Gastroesophageal sphincter (tissue), 4 donors: ENCODE data around the gene PID1. TPM values are rescaled to one million over a fixed set of nuclear protein-coding genes. Genes with fewer than 3 reads are reported as not detected.

Experiments
- ATAC-seq: fragments of 150-250 bp; one replicate; pipeline ENCODE4 v1.9.1; 2016; ENCODE audit warnings: mild to moderate bottlenecking, moderate library complexity
- H3K27ac ChIP-seq, 4 donors: fragments of 200-600 bp; sonication (generic) in 3 of 4; 1 replicate in 3 of 4; 2 replicates in 1 of 4; pipeline ENCODE4 v1.5.1; 2016 to 2019
- H3K27me3 ChIP-seq: fragments of 200-600 bp; sonication (generic); one replicate; pipeline ENCODE4 v1.5.1; 2019
- H3K36me3 ChIP-seq, 2 donors: fragments of 200-600 bp; sonication (generic); one replicate each; pipeline ENCODE4 v1.5.1; 2019; ENCODE audit warnings: control low read depth in 1 of 2
- H3K4me1 ChIP-seq, 3 donors: fragments of 200-600 bp; sonication (generic); 1 replicate in 2 of 3; 2 replicates in 1 of 3; pipeline ENCODE4 v1.5.1; 2016 to 2019; ENCODE audit warnings: control low read depth in 2 of 3
- H3K4me3 ChIP-seq, 2 donors: fragments of 200-600 bp; sonication (generic); one replicate each; pipeline ENCODE4 v1.5.1; 2019; ENCODE audit warnings: mild to moderate bottlenecking in 1 of 2, moderate library complexity in 1 of 2
- H3K9me3 ChIP-seq, 3 donors: fragments of 200-600 bp; sonication (generic); one replicate each; pipeline ENCODE4 v1.5.1; 2017 to 2019; ENCODE audit warnings: control low read depth in 2 of 3
- CTCF ChIP-seq, 4 experiments: fragments of 200-600 bp in 2 of 4; fragments of 450-650 bp in 2 of 4; sonication (generic) in 1 of 4; IDR thresholded peaks; one replicate each; pipeline ENCODE4 v1.5.1; 2017 to 2019; ENCODE audit warnings: antibody characterized with exemption in 4 of 4, mild to moderate bottlenecking in 2 of 4, moderate library complexity in 2 of 4
- EP300 ChIP-seq: sonication (generic); formaldehyde crosslinking; IDR thresholded peaks from one replicate; pipeline ENCODE4 v1.6.1; 2017; ENCODE audit warnings: antibody characterized with exemption, mild to moderate bottlenecking
- POLR2A ChIP-seq, 2 donors: fragments of 450-650 bp; IDR thresholded peaks; one replicate each; pipeline ENCODE4 v1.6.1; 2017; ENCODE audit warnings: antibody characterized with exemption in 2 of 2, mild to moderate bottlenecking in 2 of 2, moderate library complexity in 1 of 2
- POLR2AphosphoS5 ChIP-seq: sonication (generic); formaldehyde crosslinking; IDR thresholded peaks from one replicate; pipeline ENCODE4 v1.6.1; 2017; ENCODE audit warnings: antibody characterized with exemption
- WGBS, 2 donors: methylation state at CpG; one replicate each; pipeline ENCODE4 v1.1.5; 2018; ENCODE audit warnings: low coverage in 1 of 2; 5-methylcytosine and 5-hydroxymethylcytosine counted together
- total RNA-seq, 4 donors: library from RNA; depleted of rRNA; stranded (reverse); fragments of >200 nt; gene quantifications; one replicate each; pipeline ENCODE4 v1.1.0, GENCODE V29; 2016

Gene PID1
- total RNA-seq, 4 donors from 2014 or later: 34.4 to 62.4 (median 54.9) TPM

GRCh38 chr2:229160180-229160579 is 110.9 kb downstream of the PID1 start:
- H3K4me3 ChIP-seq: no peak overlapping the region
- H3K4me1 ChIP-seq: no peaks in the 10 kb centered on the region
- WGBS, 2 donors: 80 to 83% methylated on average over 2 of the region's 3 CpGs
- TF ChIP-seq POLR2A (IDR thresholded peaks at IDR 0.05) (no peak), CTCF (IDR thresholded peaks at IDR 0.05) (no peak), EP300 (no peak), POLR2AphosphoS5 (no peak)
- no peaks in the 10 kb centered on the region for H3K36me3 ChIP-seq
- H3K27ac ChIP-seq: no peak overlapping the region
- peaks cover 0 to 5% (median 0%) of the 10 kb centered on the region in 3 donors for H3K9me3 ChIP-seq
- ATAC-seq: no peak
- no peaks in the 10 kb centered on the region for H3K27me3 ChIP-seq

DNA sequence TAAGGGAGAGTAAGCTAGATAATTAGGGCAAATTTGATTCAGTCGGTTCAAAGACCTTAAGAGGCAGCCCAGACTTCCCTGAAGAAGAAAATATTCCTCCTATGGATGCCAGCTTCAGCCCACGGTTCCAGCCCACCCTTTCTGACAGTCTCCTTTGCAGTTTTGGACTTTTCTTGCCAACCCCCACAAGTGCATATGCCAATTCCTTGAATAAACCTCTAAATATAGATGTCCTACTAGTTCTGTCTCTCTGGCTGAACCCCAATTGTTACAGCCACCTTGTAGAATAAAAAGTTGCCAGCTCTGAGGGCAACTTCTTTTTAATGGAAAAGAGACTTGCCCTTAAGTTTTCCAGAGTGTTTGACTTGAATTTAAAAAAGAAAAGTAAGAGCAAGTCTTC is 111.7 kb downstream of the PID1 start:
- Histone ChIP-seq H3K36me3 (no peaks in the 10 kb centered on the region), H3K27ac (no peak overlapping the region), H3K9me3 (peaks cover 0 to 5% (median 0%) of the 10 kb centered on the region in 3 donors), H3K4me3 (no peak overlapping the region), H3K27me3 (no peaks in the 10 kb centered on the region), H3K4me1 (no peaks in the 10 kb centered on the region)
- TF ChIP-seq CTCF (IDR thresholded peaks at IDR 0.05) (no peak), POLR2AphosphoS5 (no peak), EP300 (no peak), POLR2A (IDR thresholded peaks at IDR 0.05) (no peak)
- ATAC-seq: no peak
- WGBS, 2 donors: 51 to 68% methylated on average over 2 of the region's 2 CpGs

- no peaks in the 10 kb centered on the region for H3K36me3 ChIP-seq
- peaks cover 0 to 2% (median 0%) of the 10 kb centered on the region in 3 donors for H3K9me3 ChIP-seq
- TF ChIP-seq POLR2A (IDR thresholded peaks at IDR 0.05) (no peak), POLR2AphosphoS5 (no peak), EP300 (no peak), CTCF (IDR thresholded peaks at IDR 0.05) (no peak)
- H3K4me1 ChIP-seq: no peaks in the 10 kb centered on the region
- 90 to 97% methylated on average over 3 to 5 of the region's 6 CpGs for WGBS, 2 donors
- no peaks in the 10 kb centered on the region for H3K27me3 ChIP-seq
- no peak for ATAC-seq
- no peak overlapping the region for H3K27ac ChIP-seq
- H3K4me3 ChIP-seq: no peak overlapping the region
Observed at GRCh38 chr2:229154381-229154780, 116.7 kb downstream of the PID1 start.

- 76 to 86% methylated on average over 2 to 4 of the region's 4 CpGs for WGBS, 2 donors
- Histone ChIP-seq H3K4me3 (no peak overlapping the region), H3K36me3 (no peaks in the 10 kb centered on the region), H3K27ac (no peak overlapping the region), H3K4me1 (no peaks in the 10 kb centered on the region), H3K9me3 (no peaks in the 10 kb centered on the region), H3K27me3 (no peaks in the 10 kb centered on the region)
- TF ChIP-seq CTCF (IDR thresholded peaks at IDR 0.05) (no peak), POLR2AphosphoS5 (no peak), EP300 (no peak), POLR2A (IDR thresholded peaks at IDR 0.05) (no peak)
- ATAC-seq: no peak
Observed at GRCh38 chr2:229153951-229154350, 117.1 kb downstream of the PID1 start.

DNA sequence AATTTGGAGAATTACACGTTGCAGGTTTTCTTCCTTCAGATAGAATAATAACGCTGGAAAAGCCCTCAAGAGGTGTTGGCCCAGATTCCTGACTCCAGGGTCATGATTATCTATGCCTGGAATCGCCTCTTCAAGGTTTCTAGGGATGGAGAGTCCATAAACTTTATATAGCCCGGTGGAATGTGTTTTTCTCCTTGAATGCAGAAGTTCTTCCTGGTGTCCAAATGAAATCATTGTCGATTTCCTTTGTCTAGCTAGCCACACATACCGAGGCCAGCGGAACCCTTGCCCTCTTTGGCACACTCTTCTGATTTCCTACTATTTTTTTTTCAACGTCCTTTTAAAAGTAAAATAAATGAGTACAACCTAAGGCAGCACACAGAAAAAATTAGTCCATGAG is 117.8 kb downstream of the PID1 start:
- 79 to 82% methylated on average over 8 of the region's 8 CpGs for WGBS, 2 donors
- Histone ChIP-seq H3K27ac (no peak overlapping the region), H3K27me3 (no peaks in the 10 kb centered on the region), H3K4me3 (no peak overlapping the region), H3K9me3 (no peaks in the 10 kb centered on the region), H3K4me1 (no peaks in the 10 kb centered on the region), H3K36me3 (no peaks in the 10 kb centered on the region)
- ATAC-seq: no peak
- TF ChIP-seq CTCF (IDR thresholded peaks at IDR 0.05) (no peak), POLR2A (IDR thresholded peaks at IDR 0.05) (no peak), EP300 (no peak), POLR2AphosphoS5 (no peak)
